HG02642 (cell line): Measurements from ENCODE around the gene UBR3.
"Not testable (repeated sequence)": the region's sequence is repeated elsewhere in the genome, so short reads cannot be mapped to it uniquely, and the experiment has no call there.

Source experiments
- ATAC-seq: cut with Tn5 transposase; IDR thresholded peaks from one replicate; pipeline ENCODE4 v1.9.1; 2021; ENCODE audit warnings: mild to moderate bottlenecking; ENCODE audit not compliant: unreplicated experiment, poor library complexity

Gene UBR3

GRCh38 chr2:169865492-169865891, 38.2 kb downstream of the UBR3 start:
- ATAC-seq: no peak

- ATAC-seq: not testable (repeated sequence)
Measured at GRCh38 chr2:169866230-169866629, 39.0 kb downstream of the UBR3 start.

- ATAC-seq: no peak
Measured at GRCh38 chr2:169867579-169867978, 40.3 kb downstream of the UBR3 start.

- ATAC-seq: no peak
Measured at GRCh38 chr2:169868951-169869350, 41.7 kb downstream of the UBR3 start.

- ATAC-seq: not testable (repeated sequence)
Measured at GRCh38 chr2:169871369-169871768, 44.1 kb downstream of the UBR3 start.

GRCh38 chr2:169871994-169872393, 44.7 kb downstream of the UBR3 start:
- ATAC-seq: no peak

GRCh38 chr2:169877398-169877797, 50.1 kb downstream of the UBR3 start:
- ATAC-seq: no peak

- ATAC-seq: no peak
Measured at GRCh38 chr2:169887120-169887519, 59.9 kb downstream of the UBR3 start.

- no peak for ATAC-seq
Measured at GRCh38 chr2:169891593-169892298, 64.5 kb downstream of the UBR3 start.

GRCh38 chr2:169892951-169893350, 65.7 kb downstream of the UBR3 start:
- ATAC-seq: no peak

- no peak for ATAC-seq
Measured at GRCh38 chr2:169895294-169895985, 68.2 kb downstream of the UBR3 start.

- ATAC-seq: no peak
Measured at GRCh38 chr2:169897834-169898233, 70.6 kb downstream of the UBR3 start.

GRCh38 chr2:169900103-169900502, 72.8 kb downstream of the UBR3 start:
- ATAC-seq: not testable (repeated sequence)

GRCh38 chr2:169900686-169901085, 73.4 kb downstream of the UBR3 start:
- no peak for ATAC-seq

- ATAC-seq: no peak
Measured at GRCh38 chr2:169906731-169907130, 79.5 kb downstream of the UBR3 start.

- ATAC-seq: no peak
Measured at GRCh38 chr2:169909376-169909775, 82.1 kb downstream of the UBR3 start.

GRCh38 chr2:169910109-169910799, 83.0 kb downstream of the UBR3 start:
- ATAC-seq: no peak

- no peak for ATAC-seq
Measured at GRCh38 chr2:169911119-169911518, 83.9 kb downstream of the UBR3 start.

GRCh38 chr2:169916623-169917022, 89.4 kb downstream of the UBR3 start:
- ATAC-seq: no peak

GRCh38 chr2:169923977-169924376, 96.7 kb downstream of the UBR3 start:
- no peak for ATAC-seq

- ATAC-seq: no peak
Measured at GRCh38 chr2:169925968-169926367, 98.7 kb downstream of the UBR3 start.
